Mesenchymal stem cell (in vitro differentiated cells and primary cell): Measurements from ENCODE around the gene SMARCAL1.

Source experiments
- DNase-seq: peaks from one replicate; pipeline ENCODE4 v3.0.0-alpha.2; 2013
- H2AFZ ChIP-seq: one replicate; pipeline ENCODE4 v1.6.1; 2013; ENCODE audit warnings: low read depth, mild to moderate bottlenecking, control low read depth, inconsistent platforms, low read length, moderate library complexity
- H2AK5ac ChIP-seq: 2 replicates; pipeline ENCODE4 v1.6.1; 2013; ENCODE audit warnings: low read length, moderate library complexity, mild to moderate bottlenecking, inconsistent platforms; ENCODE audit not compliant: severe bottlenecking
- H2BK120ac ChIP-seq: one replicate; pipeline ENCODE4 v1.6.1; 2013; ENCODE audit warnings: low read depth, mild to moderate bottlenecking, inconsistent platforms, low read length, moderate library complexity
- H2BK12ac ChIP-seq, 2 experiments: one replicate each; pipeline ENCODE4 v1.6.1; 2013; ENCODE audit warnings: inconsistent platforms in 2 of 2, low read length in 2 of 2, mild to moderate bottlenecking in 2 of 2, moderate library complexity in 2 of 2, control low read depth in 1 of 2
- H2BK15ac ChIP-seq: one replicate; pipeline ENCODE4 v1.6.1; 2013; ENCODE audit warnings: mild to moderate bottlenecking, low read depth, inconsistent platforms; ENCODE audit not compliant: poor library complexity, severe bottlenecking
- H2BK5ac ChIP-seq: 2 replicates; pipeline ENCODE4 v1.6.1; 2013; ENCODE audit warnings: low read depth, mild to moderate bottlenecking, low read length, control low read depth, inconsistent platforms; ENCODE audit not compliant: poor library complexity, severe bottlenecking
- H3K14ac ChIP-seq, 2 experiments: one replicate each; pipeline ENCODE4 v1.6.1; 2013; ENCODE audit warnings: inconsistent platforms in 2 of 2, low read length in 2 of 2, control low read depth in 1 of 2, mild to moderate bottlenecking in 1 of 2, moderate library complexity in 1 of 2
- H3K18ac ChIP-seq, 2 experiments: one replicate each; pipeline ENCODE4 v1.6.1; 2013; ENCODE audit warnings: inconsistent platforms in 2 of 2, low read length in 2 of 2, control low read depth in 1 of 2, low read depth in 1 of 2, mild to moderate bottlenecking in 1 of 2
- H3K23ac ChIP-seq, 2 experiments: one replicate each; pipeline ENCODE4 v1.6.1; 2013; ENCODE audit warnings: inconsistent platforms in 2 of 2, low read length in 2 of 2, mild to moderate bottlenecking in 2 of 2, moderate library complexity in 2 of 2, control low read depth in 1 of 2
- H3K27ac ChIP-seq: 2 replicates; pipeline ENCODE4 v1.5.1; 2013; ENCODE audit warnings: mild to moderate bottlenecking, moderate library complexity, low read length, control low read depth, inconsistent platforms; ENCODE audit not compliant: poor library complexity, severe bottlenecking
- H3K27me3 ChIP-seq, 2 experiments: 2 replicates each; pipeline versions ENCODE4 v1.6.1 to v1.7.0; 2013; ENCODE audit warnings: low read length in 2 of 2, mild to moderate bottlenecking in 2 of 2, moderate library complexity in 2 of 2, control low read depth in 1 of 2, inconsistent platforms in 1 of 2; ENCODE audit not compliant: control insufficient read depth in 1 of 2, insufficient read depth in 1 of 2
- H3K36me3 ChIP-seq, 2 experiments: 2 replicates each; pipeline versions ENCODE4 v1.6.1 to v1.7.0; 2013; ENCODE audit warnings: low read length in 2 of 2, control low read depth in 1 of 2, inconsistent platforms in 1 of 2, low read depth in 1 of 2, mild to moderate bottlenecking in 1 of 2; ENCODE audit not compliant: insufficient read depth in 2 of 2, control insufficient read depth in 1 of 2
- H3K4ac ChIP-seq, 2 experiments: one replicate each; pipeline ENCODE4 v1.6.1; 2013; ENCODE audit warnings: inconsistent platforms in 2 of 2, low read length in 2 of 2, mild to moderate bottlenecking in 2 of 2, moderate library complexity in 2 of 2, control low read depth in 1 of 2, low read depth in 1 of 2
- H3K4me1 ChIP-seq: 2 replicates; pipeline ENCODE4 v1.6.1; 2013; ENCODE audit warnings: low read depth, low read length, control low read depth; ENCODE audit not compliant: control insufficient read depth, insufficient read depth
- H3K4me2 ChIP-seq: 2 replicates; pipeline ENCODE4 v1.6.1; 2013; ENCODE audit warnings: low read length, mild to moderate bottlenecking, inconsistent platforms; ENCODE audit not compliant: poor library complexity, severe bottlenecking
- H3K4me3 ChIP-seq, 2 experiments: 2 replicates each; pipeline versions ENCODE4 v1.5.1 to v1.7.0; 2013; ENCODE audit warnings: low read length in 2 of 2, mild to moderate bottlenecking in 2 of 2, control low read depth in 1 of 2, low read depth in 1 of 2; ENCODE audit not compliant: insufficient read depth in 1 of 2
- H3K79me1 ChIP-seq: replicated peaks from 2 replicates; pipeline ENCODE4 v1.6.1; 2013; ENCODE audit warnings: mild to moderate bottlenecking, control low read depth, low read length, inconsistent platforms; ENCODE audit not compliant: poor library complexity, severe bottlenecking
- H3K9ac ChIP-seq: 2 replicates; pipeline ENCODE4 v1.7.0; 2013; ENCODE audit warnings: mild to moderate bottlenecking, low read length, moderate library complexity
- H3K9me3 ChIP-seq: 2 replicates; pipeline ENCODE4 v1.7.0; 2013; ENCODE audit warnings: mild to moderate bottlenecking, low read length; ENCODE audit not compliant: control insufficient read depth
- H4K8ac ChIP-seq: one replicate; pipeline ENCODE4 v1.6.1; 2013; ENCODE audit warnings: inconsistent platforms, mild to moderate bottlenecking, low read length, moderate library complexity
- H4K91ac ChIP-seq: one replicate; pipeline ENCODE4 v1.6.1; 2013; ENCODE audit warnings: mild to moderate bottlenecking, low read length, inconsistent platforms
- WGBS: methylation state at CpG from one replicate; pipeline ENCODE4 v1.1.7; 2013; ENCODE audit warnings: mixed read lengths; 5-methylcytosine and 5-hydroxymethylcytosine counted together

The SMARCAL1 gene

DNA sequence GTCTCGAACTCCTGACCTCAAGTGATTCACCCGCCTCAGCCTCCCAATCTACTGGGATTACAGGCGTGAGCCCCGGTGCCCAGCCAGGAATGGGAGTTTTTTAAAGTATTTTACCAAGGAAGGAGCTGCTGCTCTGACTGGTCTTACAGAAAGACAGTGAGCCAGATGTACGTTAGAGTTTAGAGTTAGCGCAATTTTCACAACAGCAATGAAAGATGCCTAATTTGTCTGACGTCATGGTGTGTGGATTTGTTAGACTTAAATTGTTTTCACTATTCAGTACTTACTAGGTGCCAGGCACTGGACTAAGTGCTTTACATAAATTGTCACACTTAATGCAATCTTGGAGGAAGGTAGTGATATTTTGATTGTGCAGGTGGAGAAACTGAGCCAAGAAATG is 74.0 kb downstream of the SMARCAL1 start:
- no peak overlapping the region for H3K9ac ChIP-seq
- H3K27ac ChIP-seq = no peak overlapping the region
- no peak overlapping the region for H2BK120ac ChIP-seq
- no peak overlapping the region for H4K91ac ChIP-seq
- no peak overlapping the region for H3K18ac ChIP-seq
- H2BK5ac ChIP-seq = no peak overlapping the region
- H3K4me3 ChIP-seq = no peak overlapping the region
- H3K14ac ChIP-seq = no peak overlapping the region
- no peaks in the 10 kb centered on the region for H3K9me3 ChIP-seq
- H4K8ac ChIP-seq = no peak overlapping the region
- H2BK12ac ChIP-seq = no peak overlapping the region
- no peaks in the 10 kb centered on the region for H3K27me3 ChIP-seq
- no peak overlapping the region for H2BK15ac ChIP-seq
- peaks cover 2 to 17% of the 10 kb centered on the region in 2 experiments for H3K36me3 ChIP-seq
- no peak overlapping the region for H3K4me2 ChIP-seq
- no peak overlapping the region for H2AFZ ChIP-seq
- 93% methylated on average over 6 of the region's 7 CpGs for WGBS
- H3K4me1 ChIP-seq = no peaks in the 10 kb centered on the region
- H3K4ac ChIP-seq = no peak overlapping the region
- DNase-seq = no peak
- no peak overlapping the region for H2AK5ac ChIP-seq
- H3K23ac ChIP-seq = no peak overlapping the region
- H3K79me1 ChIP-seq = no peaks in the 10 kb centered on the region

DNA sequence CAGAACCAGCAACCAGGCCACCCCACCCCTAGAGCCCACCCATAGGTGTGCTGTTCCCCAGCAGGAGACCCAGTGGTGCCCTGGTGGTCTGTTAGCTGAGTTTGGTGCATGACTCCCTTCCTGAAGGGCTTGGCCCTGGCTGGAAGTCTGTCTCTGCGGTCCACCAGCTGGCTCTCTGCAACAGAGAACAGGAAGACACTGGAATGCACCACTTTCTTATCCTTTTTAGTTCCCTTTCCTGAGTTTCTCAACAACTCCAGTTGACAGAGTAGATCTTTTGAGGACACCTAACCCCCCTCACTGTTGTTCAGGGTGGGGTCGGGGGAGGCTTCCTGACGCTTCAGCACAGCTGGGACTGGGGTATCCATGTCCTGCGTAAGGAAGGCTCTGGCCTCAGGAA is 74.4 kb downstream of the SMARCAL1 start:
- WGBS = 93% methylated on average over 4 of the region's 4 CpGs
- Histone ChIP-seq H3K9ac (no peak overlapping the region), H3K4me2 (no peak overlapping the region), H3K9me3 (no peaks in the 10 kb centered on the region), H4K91ac (no peak overlapping the region), H3K4me1 (no peaks in the 10 kb centered on the region), H3K27me3 (no peaks in the 10 kb centered on the region), H2BK15ac (peak overlapping the region; percentile 54), H3K14ac (no peak overlapping the region), H2AK5ac (no peak overlapping the region), H3K23ac (no peak overlapping the region), H3K18ac (no peak overlapping the region), H3K27ac (no peak overlapping the region), H3K79me1 (no peaks in the 10 kb centered on the region), H2BK5ac (no peak overlapping the region), H3K36me3 (peaks cover 2 to 16% of the 10 kb centered on the region in 2 experiments), H2BK12ac (peak overlapping the region in 1 of 2 experiments; percentile 43), H2AFZ (no peak overlapping the region), H2BK120ac (no peak overlapping the region), H3K4ac (no peak overlapping the region), H3K4me3 (no peak overlapping the region), H4K8ac (peak overlapping the region; percentile 66)
- DNase-seq = no peak

DNA sequence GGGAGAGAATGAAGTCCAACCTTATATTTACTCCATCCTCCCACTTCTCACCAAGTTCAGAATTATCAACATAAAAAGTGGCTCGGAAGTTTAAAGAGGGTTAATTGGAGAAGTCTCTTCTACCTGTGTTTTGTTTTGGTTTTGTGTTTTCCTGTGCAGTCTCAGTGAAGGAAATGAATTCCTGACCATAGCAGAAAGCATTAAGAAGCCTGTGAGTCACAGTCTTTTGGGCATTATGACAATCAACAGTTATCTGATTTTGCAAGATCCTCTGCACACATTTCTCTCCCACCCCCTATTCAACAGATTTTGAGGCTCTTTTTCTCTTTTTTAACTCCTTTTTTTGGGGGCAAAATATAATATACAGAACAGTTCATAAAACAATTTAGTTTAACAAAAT is 77.8 kb downstream of the SMARCAL1 start:
- no peak overlapping the region for H3K4ac ChIP-seq

DNA sequence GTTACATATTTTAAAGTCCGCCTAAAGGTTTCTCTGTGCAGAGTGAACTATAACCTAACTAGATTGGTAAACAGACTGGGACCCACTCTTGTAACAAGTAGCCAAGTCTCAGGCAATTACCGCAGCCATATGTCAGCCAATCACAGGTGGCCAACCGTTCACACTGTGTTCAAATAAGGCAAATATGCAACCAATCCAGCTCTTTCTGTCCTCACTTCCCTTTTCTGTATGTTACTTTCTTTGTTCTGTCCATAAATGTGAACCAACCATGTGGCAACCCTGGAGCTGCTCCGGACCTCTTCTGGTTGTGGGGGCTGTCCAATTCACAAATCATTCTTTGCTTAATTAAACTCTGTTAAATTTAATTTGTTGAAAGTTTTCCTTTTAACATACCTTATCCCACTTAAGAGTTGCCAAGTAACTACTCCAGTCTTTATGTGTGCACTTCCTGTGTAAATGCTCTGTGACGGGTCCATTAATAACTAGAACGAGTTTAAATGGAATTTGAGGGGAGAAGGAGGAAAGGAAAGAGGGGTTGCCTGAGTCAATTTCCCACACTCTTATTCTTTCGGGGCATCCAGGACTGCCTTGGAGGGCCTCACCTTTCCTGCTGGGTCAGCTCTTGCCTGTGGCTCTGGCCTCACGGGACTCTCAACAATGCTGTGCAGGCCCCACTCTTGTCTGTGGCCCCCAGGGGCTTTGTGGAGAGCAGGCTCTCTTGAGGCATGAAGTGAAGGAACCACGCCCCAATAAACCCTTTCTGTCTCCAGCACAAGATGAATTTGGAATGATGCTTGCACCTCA is 79.7 kb downstream of the SMARCAL1 start:
- DNase-seq = no peak
- Histone ChIP-seq H3K36me3 (no peaks in the 10 kb centered on the region), H4K8ac (peak overlapping the region; percentile 21), H3K27me3 (no peaks in the 10 kb centered on the region), H3K23ac (no peak overlapping the region), H3K4ac (no peak overlapping the region), H3K4me3 (no peak overlapping the region), H3K9ac (peak overlapping the region; percentile 59), H3K18ac (no peak overlapping the region), H3K14ac (no peak overlapping the region), H3K4me2 (no peak overlapping the region), H2BK15ac (peak overlapping the region; percentile 4), H4K91ac (peak overlapping the region; percentile 19), H3K4me1 (peaks cover 12% of the 10 kb centered on the region), H2BK5ac (no peak overlapping the region), H3K79me1 (peaks cover 1% of the 10 kb centered on the region), H2BK120ac (no peak overlapping the region), H3K9me3 (no peaks in the 10 kb centered on the region), H3K27ac (no peak overlapping the region), H2AK5ac (no peak overlapping the region), H2BK12ac (peak overlapping the region in 1 of 2 experiments; percentile 86), H2AFZ (no peak overlapping the region)
- WGBS = 73% methylated on average over 8 of the region's 9 CpGs

More for the DNA sequence above, 77.8 kb downstream of the SMARCAL1 start:
- no peaks in the 10 kb centered on the region for H3K36me3 ChIP-seq
- H3K18ac ChIP-seq = no peak overlapping the region
- no peak overlapping the region for H4K91ac ChIP-seq
- no peak overlapping the region for H4K8ac ChIP-seq
- H2AFZ ChIP-seq = no peak overlapping the region
- no peak overlapping the region for H2BK15ac ChIP-seq
- no peak overlapping the region for H2AK5ac ChIP-seq
- no peak overlapping the region for H2BK12ac ChIP-seq
- no peaks in the 10 kb centered on the region for H3K79me1 ChIP-seq
- no peaks in the 10 kb centered on the region for H3K9me3 ChIP-seq
- H3K27ac ChIP-seq = no peak overlapping the region
- H2BK120ac ChIP-seq = no peak overlapping the region
- H3K9ac ChIP-seq = peak overlapping the region; percentile 49
- no peak overlapping the region for H2BK5ac ChIP-seq
- no peaks in the 10 kb centered on the region for H3K27me3 ChIP-seq
- H3K4me1 ChIP-seq = peaks cover 7% of the 10 kb centered on the region
- peak; percentile 55 for DNase-seq
- H3K4me2 ChIP-seq = no peak overlapping the region
- WGBS = 56% methylated on average over 1 of the region's 1 CpG
- no peak overlapping the region for H3K23ac ChIP-seq
- no peak overlapping the region for H3K14ac ChIP-seq
- no peak overlapping the region for H3K4me3 ChIP-seq
